H1 (cell line): ENCODE data around the gene TFG. TPM values are rescaled to one million over a fixed set of nuclear protein-coding genes. Genes with fewer than 3 reads are reported as not detected.
A peak's percentile ranks its signal among the peaks of the same experiment; 100 is the strongest.

Experiments
- CTCF ChIA-PET: fragments of 300-600 bp; sonication (Branson Sonifier 250); formaldehyde crosslinking; loops from one replicate; lab custom pipeline; 2021; ENCODE audit not compliant: partially characterized antibody; lab: Charles Lee
- POLR2A ChIA-PET: fragments of 300-600 bp; sonication (Branson Sonifier 250); formaldehyde crosslinking; loops from one replicate; lab custom pipeline; 2021; ENCODE audit warnings: inconsistent platforms; ENCODE audit not compliant: partially characterized antibody; lab: Charles Lee
- DNase-seq, 2 experiments: peaks; one replicate each; pipeline versions ENCODE4 v3.0.0 to v3.0.0-alpha.2; 2010 to 2022; ENCODE audit warnings: low spot score in 2 of 2, low read depth in 1 of 2, mixed read lengths in 1 of 2
- FAIRE-seq: peaks from 2 replicates; lab custom pipeline; 2011; peaks lifted over from hg19 to GRCh38; lab: Jason Lieb, UNC
- H2AFZ ChIP-seq: 2 replicates; pipeline ENCODE4 v1.8.1; 2012; ENCODE audit warnings: low read length, inconsistent platforms
- H2AK5ac ChIP-seq: 2 replicates; pipeline ENCODE4 v1.6.1; 2013; ENCODE audit warnings: low read depth, low read length
- H2BK120ac ChIP-seq: replicated peaks from 2 replicates; pipeline ENCODE3; 2013; ENCODE audit warnings: low read depth, low read length, inconsistent platforms
- H2BK12ac ChIP-seq: 2 replicates; pipeline ENCODE4 v1.6.1; 2013; ENCODE audit warnings: low read depth, low read length
- H2BK15ac ChIP-seq: 2 replicates; pipeline ENCODE4 v1.6.1; 2013; ENCODE audit warnings: low read length
- H2BK20ac ChIP-seq: 2 replicates; pipeline ENCODE4 v1.6.1; 2013; ENCODE audit warnings: low read length
- H2BK5ac ChIP-seq: 2 replicates; pipeline ENCODE4 v1.6.1; 2013; ENCODE audit warnings: low read depth, low read length
- H3K14ac ChIP-seq: 2 replicates; pipeline ENCODE4 v1.6.1; 2013; ENCODE audit warnings: inconsistent platforms; ENCODE audit not compliant: insufficient read length
- H3K18ac ChIP-seq: 2 replicates; pipeline ENCODE4 v1.6.1; 2013; ENCODE audit warnings: low read length; ENCODE audit errors: extremely low read depth
- H3K23ac ChIP-seq: 2 replicates; pipeline ENCODE4 v1.6.1; 2013; ENCODE audit warnings: inconsistent platforms; ENCODE audit not compliant: insufficient read length
- H3K23me2 ChIP-seq: 2 replicates; pipeline ENCODE4 v1.6.1; 2013; ENCODE audit warnings: low read depth, low read length
- H3K27ac ChIP-seq: 2 replicates; pipeline ENCODE4 v1.6.1; 2011; ENCODE audit warnings: low read depth, low read length, inconsistent platforms
- H3K27me3 ChIP-seq, 4 experiments: replicated peaks in 1 of 4; 1 replicate in 1 of 4; 2 replicates in 3 of 4; pipeline versions ENCODE4 v1.6.1 to v1.8.1; 2011 to 2013; ENCODE audit warnings: low read length in 3 of 4, mild to moderate bottlenecking in 3 of 4, inconsistent platforms in 2 of 4, mixed read lengths in 2 of 4, moderate library complexity in 1 of 4; ENCODE audit not compliant: control insufficient read depth in 3 of 4, insufficient read depth in 3 of 4; ENCODE audit errors: extremely low read depth in 1 of 4
- H3K36me3 ChIP-seq, 4 experiments: 2 replicates each; pipeline versions ENCODE4 v1.6.1 to v1.8.1; 2011 to 2013; ENCODE audit warnings: mild to moderate bottlenecking in 4 of 4, low read length in 3 of 4, moderate library complexity in 2 of 4, control low read depth in 1 of 4, inconsistent platforms in 1 of 4; ENCODE audit not compliant: insufficient read depth in 4 of 4, control insufficient read depth in 2 of 4
- H3K4ac ChIP-seq: replicated peaks from 2 replicates; pipeline ENCODE3; 2013; ENCODE audit warnings: low read length, low read depth, mixed read lengths, inconsistent platforms; ENCODE audit not compliant: insufficient read length
- H3K4me1 ChIP-seq, 4 experiments: replicated peaks in 1 of 4; 1 replicate in 1 of 4; 2 replicates in 3 of 4; pipeline versions ENCODE4 v1.6.1 to v1.8.1; 2011 to 2013; ENCODE audit warnings: low read length in 3 of 4, inconsistent platforms in 2 of 4, mixed read lengths in 1 of 4; ENCODE audit not compliant: insufficient read depth in 4 of 4, control insufficient read depth in 3 of 4
- H3K4me2 ChIP-seq, 2 experiments: 2 replicates each; pipeline versions ENCODE4 v1.6.1 to v1.8.1; 2011 to 2013; ENCODE audit warnings: low read depth in 2 of 2, low read length in 2 of 2, control low read depth in 1 of 2, inconsistent platforms in 1 of 2, mild to moderate bottlenecking in 1 of 2; ENCODE audit not compliant: insufficient read depth in 1 of 2
- H3K4me3 ChIP-seq, 4 experiments: fragments of 200-600, 300-600 bp in 1 of 4; sonication (generic), shearing (Covaris generic), sonication (Bioruptor Twin) in 1 of 4; 2 replicates each; pipeline versions ENCODE4 v1.5.1 to v1.8.1; 2011 to 2016; ENCODE audit warnings: low read length in 4 of 4, low read depth in 3 of 4, control low read depth in 2 of 4, inconsistent platforms in 2 of 4, mild to moderate bottlenecking in 2 of 4, mixed read lengths in 1 of 4, moderate library complexity in 1 of 4; ENCODE audit not compliant: insufficient read depth in 2 of 4; ENCODE audit errors: extremely low read depth in 1 of 4
- H3K56ac ChIP-seq: replicated peaks from 2 replicates; pipeline ENCODE3; 2013; ENCODE audit warnings: low read depth, mild to moderate bottlenecking, mixed read lengths, low read length, inconsistent platforms; ENCODE audit not compliant: insufficient read length
- H3K79me1 ChIP-seq: 2 replicates; pipeline ENCODE4 v1.6.1; 2013; ENCODE audit warnings: low read depth, low read length, control low read depth
- H3K79me2 ChIP-seq, 2 experiments: 2 replicates each; pipeline versions ENCODE4 v1.6.1 to v1.8.1; 2012 to 2013; ENCODE audit warnings: low read length in 2 of 2, mild to moderate bottlenecking in 2 of 2, inconsistent platforms in 1 of 2; ENCODE audit not compliant: insufficient read depth in 2 of 2, control insufficient read depth in 1 of 2
- H3K9ac ChIP-seq, 4 experiments: replicated peaks in 1 of 4; 1 replicate in 1 of 4; 2 replicates in 3 of 4; pipeline versions ENCODE4 v1.6.1 to v1.8.1; 2011 to 2013; ENCODE audit warnings: low read depth in 3 of 4, low read length in 3 of 4, control low read depth in 2 of 4, mild to moderate bottlenecking in 2 of 4, moderate library complexity in 2 of 4, inconsistent platforms in 1 of 4; ENCODE audit errors: extremely low read depth in 1 of 4
- H3K9me3 ChIP-seq, 2 experiments: 2 replicates each; pipeline versions ENCODE4 v1.6.1 to v1.8.1; 2012 to 2013; ENCODE audit warnings: mild to moderate bottlenecking in 2 of 2, moderate library complexity in 2 of 2, control low read depth in 1 of 2, inconsistent platforms in 1 of 2, low read depth in 1 of 2, low read length in 1 of 2, mixed read lengths in 1 of 2; ENCODE audit not compliant: insufficient read depth in 2 of 2
- H4K20me1 ChIP-seq, 2 experiments: replicated peaks in 1 of 2; 2 replicates each; pipeline versions ENCODE3 to v1.8.1; 2011 to 2013; ENCODE audit warnings: inconsistent platforms in 2 of 2, low read length in 2 of 2, mild to moderate bottlenecking in 1 of 2; ENCODE audit not compliant: insufficient read depth in 2 of 2, control insufficient read depth in 1 of 2
- H4K5ac ChIP-seq: 2 replicates; pipeline ENCODE4 v1.6.1; 2013; ENCODE audit warnings: low read length, low read depth, mixed read lengths, inconsistent platforms; ENCODE audit not compliant: insufficient read length
- H4K8ac ChIP-seq: 2 replicates; pipeline ENCODE4 v1.8.0; 2013; ENCODE audit warnings: mild to moderate bottlenecking, moderate library complexity, low read length, inconsistent platforms; ENCODE audit not compliant: insufficient read depth; ENCODE audit errors: extremely low read depth
- H4K91ac ChIP-seq: replicated peaks from 2 replicates; pipeline ENCODE3; 2013; ENCODE audit warnings: low read length, mixed read lengths, inconsistent platforms; ENCODE audit not compliant: insufficient read length
- BACH1 ChIP-seq: IDR thresholded peaks from 2 replicates; pipeline ENCODE4 v1.6.1; 2012; ENCODE audit warnings: low read length, improper control_type of control experiment
- E2F6 ChIP-seq: IDR thresholded peaks from 2 replicates; pipeline ENCODE4 v1.6.1; 2012; ENCODE audit warnings: inconsistent platforms
- EP300 ChIP-seq, 2 experiments: IDR thresholded peaks; 1 replicate in 1 of 2; 2 replicates in 1 of 2; pipeline ENCODE4 v1.6.1; 2011 to 2012; ENCODE audit warnings: low read depth in 2 of 2, low read length in 2 of 2, mild to moderate bottlenecking in 2 of 2, borderline replicate concordance in 1 of 2, inconsistent platforms in 1 of 2, moderate library complexity in 1 of 2
- GABPA ChIP-seq: IDR thresholded peaks from 2 replicates; pipeline ENCODE4 v1.6.1; 2011; ENCODE audit warnings: mild to moderate bottlenecking, low read length, moderate library complexity, borderline replicate concordance; ENCODE audit not compliant: insufficient read depth
- KDM4A ChIP-seq: IDR thresholded peaks from one replicate; pipeline ENCODE4 v1.7.1; 2012; ENCODE audit warnings: low read depth, mild to moderate bottlenecking, moderate library complexity, low read length, inconsistent platforms; ENCODE audit not compliant: severe bottlenecking
- MAX ChIP-seq: IDR thresholded peaks from 2 replicates; pipeline ENCODE4 v1.6.1; 2012; ENCODE audit warnings: inconsistent platforms
- NRF1 ChIP-seq: IDR thresholded peaks from 2 replicates; pipeline ENCODE4 v1.6.1; 2011; ENCODE audit warnings: mild to moderate bottlenecking, low read depth, low read length, improper control_type of control experiment
- SIRT6 ChIP-seq: IDR thresholded peaks from one replicate; pipeline ENCODE4 v1.7.1; 2012; ENCODE audit warnings: low read length, inconsistent platforms
- YY1 ChIP-seq: IDR thresholded peaks from 2 replicates; pipeline ENCODE4 v1.6.1; 2011; ENCODE audit warnings: low read depth, mild to moderate bottlenecking, low read length
- ZNF274 ChIP-seq: IDR thresholded peaks from 2 replicates; pipeline ENCODE4 v1.7.0; 2012; ENCODE audit warnings: low read length, borderline replicate concordance; ENCODE audit errors: extremely low read depth
- WGBS, 2 experiments: shearing (Covaris generic) in 1 of 2; methylation state at CpG; one replicate each; pipeline versions ENCODE4 v1.1.6 to v1.1.7; 2013 to 2015; ENCODE audit warnings: low lambda C conversion rate in 2 of 2, mixed read lengths in 2 of 2, inconsistent platforms in 1 of 2, low coverage in 1 of 2, missing lambda C conversion rate in 1 of 2; ENCODE audit not compliant: insufficient replicate concordance in 2 of 2, insufficient coverage in 1 of 2, insufficient read length in 1 of 2; ENCODE audit errors: extremely low coverage in 1 of 2, missing lambda C conversion rate in 1 of 2; 5-methylcytosine and 5-hydroxymethylcytosine counted together
- polyA plus RNA-seq, 7 experiments: library from polyadenylated mRNA; depleted of rRNA in 3 of 7; stranded (reverse) in 5 of 7; unstranded in 2 of 7; fragments of >200 nt in 5 of 7; fragments of 200-250 nt in 2 of 7; gene quantifications; 1 replicate in 5 of 7; 2 replicates in 1 of 7; 4 replicates in 1 of 7; pipeline versions ENCODE4 v1.2.1 to v1.2.3, GENCODE V29; 2011 to 2013; ENCODE audit warnings: missing spikeins in 2 of 7, mixed read lengths in 2 of 7
- total RNA-seq: library from RNA; stranded (reverse); fragmentation: NEBNext Ultra II Directional; extraction: Animal tissue kit (Norgen Biotek cat#: 25700); gene quantifications from 2 replicates; pipeline ENCODE4 v1.2.1, GENCODE V29; 2021

TFG gene
- total and polyA plus RNA-seq, 2 of the 8 experiments (the other 6 are each of a cell fraction or from before 2014, with no cell fraction given) = 81.9 to 98.4 TPM

- no peak for FAIRE-seq
- Histone ChIP-seq H2BK5ac (no peak overlapping the region), H2BK20ac (no peak overlapping the region), H3K4me3 (no peak overlapping the region), H2BK12ac (no peak overlapping the region), H2AFZ (peak overlapping the region; percentile 44; the same call in 1 of the 2 replicates), H3K27me3 (no peaks in the 10 kb centered on the region), H3K23ac (no peak overlapping the region), H4K91ac (no peak overlapping the region), H3K36me3 (no peaks in the 10 kb centered on the region), H3K56ac (no peak overlapping the region), H3K9me3 (no peaks in the 10 kb centered on the region; a peak in 1 of 4 replicates), H2AK5ac (no peak overlapping the region), H3K4ac (no peak overlapping the region), H3K4me2 (no peak overlapping the region)
- POLR2A ChIA-PET = interaction anchor here (1.0 to 2.0 kb wide), 4 partner anchors 9 to 347 kb away, joined by 3 to 6 read pairs (median 4); partner anchors contain the start of gene LNP1
- no peak for TF ChIP-seq KDM4A
- no peak for TF ChIP-seq YY1
- no peak for TF ChIP-seq E2F6
- TF ChIP-seq SIRT6 = no peak
- no peak for TF ChIP-seq NRF1
- TF ChIP-seq EP300 (IDR thresholded peaks at IDR 0.05; ENCODE audit: borderline replicate concordance in 1 of 2, low read depth in 2 of 2, low read length in 2 of 2) = no peak
- no peak for TF ChIP-seq BACH1
- no peak for TF ChIP-seq ZNF274
- TF ChIP-seq MAX = no peak
- TF ChIP-seq GABPA = no peak
- TF ChIP-seq, all 59 proteins: peak for 0
- Histone ChIP-seq H2BK120ac (no peak overlapping the region), H2BK15ac (no peak overlapping the region), H3K79me1 (no peaks in the 10 kb centered on the region), H3K4me1 (no peaks in the 10 kb centered on the region), H3K14ac (no peak overlapping the region), H3K9ac (no peak overlapping the region), H3K23me2 (no peaks in the 10 kb centered on the region), H3K79me2 (no peaks in the 10 kb centered on the region), H4K5ac (no peak overlapping the region), H4K20me1 (no peaks in the 10 kb centered on the region), H4K8ac (peak overlapping the region; percentile 93), H3K27ac (no peak overlapping the region), H3K18ac (no peak overlapping the region; the same call in 1 of the 2 replicates)
- WGBS, 2 experiments = 91% methylated on average over 24 of the region's 41 CpGs; no CpG with 5 or more reads in 1 of the 2 experiments
- DNase-seq = no peak
- CTCF ChIA-PET = interaction anchor here (0.7 kb wide), 1 partner anchor 14 kb away, joined by 3 read pairs; no protein-coding TSS in a partner anchor
Observed at GRCh38 chr3:100682056-100682853, 27.0 kb upstream of the TFG start.
